ENCODE data around the gene PHACTR4.
"Not testable (repeated sequence)": the region's sequence is repeated elsewhere in the genome, so short reads cannot be mapped to it uniquely, and the experiment has no call there.

The PHACTR4 gene

DNA sequence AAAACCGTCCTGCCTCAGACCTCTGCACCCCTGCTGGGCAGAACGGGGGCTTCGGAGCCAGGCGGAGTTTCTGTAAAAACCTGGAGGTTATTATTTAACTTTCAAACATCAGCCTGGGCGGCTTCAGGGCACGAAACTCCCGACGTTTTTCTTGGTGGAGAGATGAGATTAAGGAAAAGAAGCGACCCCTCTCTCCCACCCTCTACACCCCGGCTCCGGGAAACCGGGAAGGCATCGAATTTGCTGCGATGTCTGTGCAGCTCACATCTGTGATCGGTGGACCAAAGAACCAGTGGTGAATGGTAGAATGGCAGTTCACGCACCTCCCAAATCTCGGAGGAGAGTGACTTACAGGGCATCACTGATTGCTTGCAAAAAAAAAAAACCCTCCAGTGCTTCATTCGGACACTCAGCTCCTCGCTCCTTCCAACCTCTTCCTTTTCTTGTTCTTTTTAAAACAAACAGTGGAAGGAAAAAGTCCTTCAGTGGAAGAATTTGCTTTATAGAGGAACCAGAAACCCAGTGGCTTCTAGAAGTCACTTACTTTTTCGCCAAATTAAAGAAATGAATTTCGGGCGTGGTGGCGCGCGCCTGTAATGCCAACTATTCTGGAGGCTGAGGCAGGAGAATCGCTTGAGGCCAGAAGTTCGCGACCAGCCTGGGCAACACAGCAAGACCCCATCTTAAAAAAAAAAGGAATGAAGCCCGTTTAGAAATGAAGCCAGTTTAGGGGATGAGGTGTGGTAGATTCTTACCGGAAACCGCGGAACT lies 884 bp downstream of the PHACTR4 start:
- no peak for DNase-seq (ENCODE audit: low read depth in 2 of 2)

DNA sequence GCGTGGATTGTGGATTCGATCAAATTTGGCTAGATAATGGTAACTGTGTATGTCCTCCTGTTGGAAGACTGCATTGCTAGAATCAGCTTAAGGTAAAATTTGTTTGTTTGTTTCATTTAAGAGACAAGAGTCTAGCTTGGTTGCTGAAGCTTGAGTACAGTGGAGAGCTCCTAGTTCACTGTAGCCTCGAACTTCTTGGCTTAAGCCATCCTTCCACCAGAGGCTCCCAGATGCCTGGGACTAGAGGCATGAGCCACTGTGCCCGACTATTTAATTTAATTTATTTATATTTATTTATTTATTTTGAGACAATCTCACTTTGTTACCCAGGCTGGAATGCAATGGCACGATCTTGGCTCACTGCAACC lies 1.5 kb downstream of the PHACTR4 start:
- no peak for DNase-seq (ENCODE audit: low read depth in 2 of 2)

DNA sequence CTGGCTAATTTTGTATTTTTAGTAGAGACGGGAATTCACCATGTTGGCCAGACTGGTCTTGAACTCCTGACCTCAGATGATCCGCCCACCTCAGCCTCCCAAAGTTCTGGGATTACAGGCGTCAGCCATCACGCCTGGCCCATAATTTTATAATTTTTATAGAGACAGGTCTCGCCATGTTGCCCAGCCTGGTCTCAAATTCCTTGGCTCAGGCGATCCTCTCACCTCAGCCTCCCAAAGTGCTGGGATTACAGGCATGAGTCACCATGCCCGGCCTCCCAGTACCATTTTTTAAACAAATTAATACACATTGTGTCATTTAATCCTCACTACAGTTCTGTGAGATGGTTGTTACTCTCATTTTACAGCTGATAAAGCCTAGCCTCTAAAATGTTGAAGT lies 3.9 kb downstream of the PHACTR4 start:
- not testable (repeated sequence) for DNase-seq (ENCODE audit: low read depth in 2 of 2)

DNA sequence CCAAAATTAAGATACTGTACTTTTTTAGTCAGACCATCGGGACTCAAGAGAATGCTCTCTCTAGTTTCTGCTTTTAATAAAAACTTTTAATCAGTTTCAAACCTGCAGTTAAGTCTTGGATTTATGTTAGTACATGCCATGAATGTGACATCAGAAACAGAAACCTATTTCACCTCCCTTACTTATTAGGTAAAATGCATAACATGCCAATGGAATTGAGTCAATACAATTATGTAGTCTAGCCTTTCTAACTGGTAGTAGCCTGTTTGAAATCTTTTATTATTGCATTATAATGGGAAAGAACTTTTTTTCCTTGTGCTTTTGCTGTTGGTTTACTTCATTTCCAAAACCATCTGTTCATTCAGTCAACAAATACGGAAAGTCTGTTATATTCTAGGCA lies 4.8 kb downstream of the PHACTR4 start:
- DNase-seq (ENCODE audit: low read depth in 2 of 2) = no peak

DNA sequence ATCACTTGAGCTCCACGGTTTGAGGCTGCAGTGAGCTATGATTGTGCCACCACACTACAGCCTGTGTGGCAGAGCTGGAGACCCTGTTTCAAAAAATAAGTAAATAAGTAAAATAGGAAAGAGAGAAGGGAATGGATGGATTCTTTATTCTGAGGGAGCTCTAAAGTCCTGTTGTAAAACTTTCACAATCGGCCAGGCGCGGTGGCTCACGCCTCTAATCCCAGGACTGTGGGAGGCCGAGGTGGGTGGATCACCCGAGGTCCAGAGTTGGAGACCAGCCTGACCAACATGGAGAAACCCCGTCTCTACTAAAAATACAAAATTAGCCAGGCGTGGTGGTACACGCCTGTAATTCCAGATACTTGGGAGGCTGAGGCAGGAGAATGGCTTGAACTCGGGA lies 6.1 kb downstream of the PHACTR4 start:
- not testable (repeated sequence) for DNase-seq (ENCODE audit: low read depth in 2 of 2)

DNA sequence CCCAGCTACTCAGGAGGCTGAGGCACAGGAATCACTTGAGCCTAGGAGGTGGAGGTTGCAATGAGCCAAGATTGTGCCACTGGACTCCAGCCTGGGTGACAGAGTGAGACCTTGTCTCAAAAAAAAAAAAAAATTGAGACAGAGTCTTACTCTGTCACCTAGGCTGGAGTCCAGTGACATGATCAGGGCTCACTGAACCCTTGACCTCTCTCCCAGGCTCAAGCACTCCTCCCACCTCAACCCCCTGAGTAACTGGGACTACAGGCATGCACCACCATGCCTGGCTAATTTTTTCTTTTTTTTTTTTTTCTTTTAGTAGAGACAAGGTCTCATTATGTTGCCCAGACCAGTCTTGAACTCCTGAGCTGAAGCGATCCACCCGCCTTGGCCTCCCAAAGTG lies 6.7 kb downstream of the PHACTR4 start:
- DNase-seq (ENCODE audit: low read depth in 2 of 2) = not testable (repeated sequence)

DNA sequence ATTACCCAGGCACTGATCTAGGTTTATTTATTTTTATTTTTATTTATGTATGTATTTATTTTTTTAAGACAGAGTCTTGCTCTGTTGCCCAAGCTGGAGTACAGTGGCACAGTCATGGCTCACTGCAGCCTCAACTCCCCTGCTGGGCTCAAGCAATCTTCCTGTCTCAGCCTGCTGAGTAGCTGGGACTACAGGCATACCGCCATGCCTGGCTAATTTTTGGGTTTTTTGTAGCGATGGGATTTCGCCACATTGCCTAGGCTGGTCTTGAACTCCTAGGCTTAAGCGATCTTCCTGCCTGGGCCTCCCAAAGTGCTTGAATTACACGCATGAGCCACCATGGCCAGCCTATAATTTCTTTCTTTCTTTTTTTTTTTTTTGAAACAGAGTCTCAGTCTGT lies 9.4 kb downstream of the PHACTR4 start:
- DNase-seq (ENCODE audit: low read depth in 2 of 2) = no peak

DNA sequence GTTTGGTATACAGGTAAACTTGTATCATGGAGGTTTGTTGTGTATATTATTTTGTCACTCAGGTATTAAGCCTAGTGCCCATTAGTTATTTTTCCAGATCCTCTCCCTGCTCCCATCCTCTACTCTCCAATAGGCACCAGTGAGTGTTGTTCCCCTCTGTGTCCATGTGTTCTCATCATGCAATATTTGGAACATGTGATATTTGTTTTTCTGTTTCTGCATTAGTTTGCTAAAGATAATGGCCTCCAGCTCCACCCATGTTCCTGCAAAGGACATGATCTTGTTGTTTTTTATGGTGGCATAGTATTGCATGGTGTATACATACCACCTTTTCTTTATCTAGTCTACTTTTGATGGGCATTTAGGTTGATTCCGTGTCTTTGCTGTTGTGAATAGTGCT lies 10.9 kb downstream of the PHACTR4 start:
- DNase-seq (ENCODE audit: low read depth in 2 of 2) = no peak

DNA sequence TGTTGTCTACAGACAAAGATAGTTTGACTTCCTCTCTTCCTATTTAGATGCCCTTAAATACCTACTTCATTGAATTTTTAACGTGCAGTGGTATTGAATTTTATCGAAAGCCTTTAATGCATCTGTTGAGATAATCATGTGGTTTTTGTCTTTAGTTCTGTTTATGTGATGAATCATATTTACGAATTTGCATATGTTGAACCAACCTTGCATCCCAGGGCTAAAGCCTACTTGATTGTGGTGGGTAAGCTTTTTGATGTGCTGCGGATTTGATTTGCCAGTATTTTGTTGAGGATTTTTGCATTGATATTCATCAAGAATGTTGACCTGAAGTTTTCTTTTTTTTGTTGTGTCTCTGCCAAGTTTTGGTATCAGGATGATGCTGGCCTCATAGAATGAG lies 14.2 kb downstream of the PHACTR4 start:
- not testable (repeated sequence) for DNase-seq (ENCODE audit: low read depth in 2 of 2)

DNA sequence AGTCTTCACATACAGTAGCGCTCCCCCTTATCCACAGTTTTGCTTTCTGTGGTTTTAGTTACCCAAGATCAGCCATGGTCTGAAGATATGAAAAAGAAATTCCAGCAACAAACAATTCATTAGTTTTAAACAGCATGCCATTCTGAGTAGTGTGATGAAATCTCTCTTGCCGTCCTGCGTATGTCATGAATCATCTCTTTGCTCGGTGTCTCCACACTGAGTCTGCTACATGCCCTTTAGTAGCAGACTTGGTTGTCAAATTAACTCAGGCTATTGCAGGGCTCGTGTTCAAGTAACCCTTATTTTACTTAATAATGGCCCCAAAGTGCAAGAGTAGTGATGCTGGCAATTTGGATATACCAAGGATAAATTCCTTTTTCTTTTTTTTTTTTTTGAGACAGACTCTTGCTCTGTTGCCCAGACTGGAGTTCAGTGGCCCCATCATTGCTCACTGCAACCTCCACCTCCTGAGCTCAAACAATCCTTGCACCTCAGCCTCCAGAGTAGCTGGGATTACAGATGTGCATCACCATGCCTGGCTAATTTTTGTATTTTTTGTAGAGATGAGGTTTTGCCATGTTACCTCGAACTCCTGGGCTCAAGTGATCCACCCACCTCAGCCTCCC lies 22.6 kb downstream of the PHACTR4 start:
- no peak for DNase-seq (ENCODE audit: low read depth in 2 of 2)

DNA sequence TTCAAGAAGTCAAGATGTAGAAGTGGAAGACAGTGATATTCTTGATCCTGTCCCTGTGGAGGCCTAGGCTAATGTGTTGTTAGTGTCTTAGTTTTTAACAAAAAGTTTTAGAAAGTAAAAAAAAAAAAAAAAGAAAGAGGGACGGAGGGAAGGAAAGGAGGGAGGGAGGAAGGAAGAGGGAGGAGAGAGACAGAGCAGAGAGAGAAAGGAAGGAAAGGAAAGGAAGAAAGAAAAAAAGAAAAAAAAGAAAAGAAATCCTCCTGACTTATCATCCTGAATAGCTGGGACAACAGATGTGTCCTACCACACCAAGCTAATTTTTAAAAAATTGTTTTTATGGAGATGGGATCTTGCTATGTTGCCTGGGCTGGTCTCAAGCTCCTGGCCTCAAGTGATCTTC lies 24.6 kb downstream of the PHACTR4 start:
- no peak for DNase-seq (ENCODE audit: low read depth in 2 of 2)

DNA sequence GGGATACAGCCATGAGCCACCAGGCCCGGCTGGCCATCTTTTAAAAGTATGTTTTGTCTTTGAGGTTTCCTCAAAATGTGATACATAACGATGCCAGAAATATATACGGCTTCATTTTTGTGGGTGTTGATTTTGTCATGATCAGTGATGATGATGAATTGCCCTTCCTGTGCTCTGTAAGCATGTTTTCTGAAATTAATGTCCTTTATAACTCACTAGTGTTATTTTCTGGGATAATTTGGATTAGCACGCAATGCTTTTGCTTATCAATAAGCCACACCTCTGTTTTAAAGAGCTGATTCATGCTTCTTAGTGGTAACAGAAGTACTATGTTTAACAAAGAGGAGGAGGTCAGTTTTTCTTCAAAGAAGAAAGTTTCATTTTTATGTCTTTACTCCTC lies 25.6 kb downstream of the PHACTR4 start:
- DNase-seq (ENCODE audit: low read depth in 2 of 2) = no peak

DNA sequence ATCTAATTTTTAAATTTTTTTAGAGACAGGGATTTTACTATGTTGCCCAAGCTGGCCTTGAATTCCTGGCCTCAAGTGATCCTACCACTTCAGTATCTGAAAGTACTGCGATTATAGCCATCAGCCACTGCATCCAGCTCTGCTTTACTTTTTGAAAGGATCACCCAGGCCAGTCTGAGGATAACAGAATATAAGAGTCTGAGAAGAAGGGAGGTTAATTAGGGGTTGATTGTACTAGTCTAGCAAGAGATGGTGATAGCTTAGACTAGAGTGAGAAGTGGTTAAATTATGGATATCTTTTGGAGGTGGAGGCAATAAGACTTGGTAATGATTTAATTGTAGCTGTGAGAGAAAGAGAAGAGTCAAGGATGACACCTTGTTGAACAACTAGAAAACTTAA lies 32.2 kb downstream of the PHACTR4 start:
- no peak for DNase-seq (ENCODE audit: low read depth in 2 of 2)

DNA sequence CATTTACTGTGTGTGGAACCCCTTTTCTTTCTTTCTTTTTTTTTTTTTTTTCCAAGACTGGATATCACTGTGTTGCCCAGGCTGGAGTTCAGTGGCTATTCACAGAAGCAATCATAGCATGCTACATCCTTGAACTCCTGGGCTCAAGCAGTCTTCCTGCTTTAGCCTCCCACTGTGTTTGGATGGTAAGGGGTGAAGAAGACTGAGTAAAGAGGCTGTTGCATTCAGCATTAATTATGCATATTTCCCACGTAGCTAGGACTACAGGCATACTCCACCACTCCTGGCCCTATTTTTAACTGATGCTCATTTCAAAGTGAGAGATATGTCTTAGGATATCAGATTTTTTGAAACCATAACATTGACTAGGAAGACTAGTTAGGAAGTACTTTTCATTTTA lies 39.5 kb downstream of the PHACTR4 start:
- no peak for DNase-seq (ENCODE audit: low read depth in 2 of 2)

DNA sequence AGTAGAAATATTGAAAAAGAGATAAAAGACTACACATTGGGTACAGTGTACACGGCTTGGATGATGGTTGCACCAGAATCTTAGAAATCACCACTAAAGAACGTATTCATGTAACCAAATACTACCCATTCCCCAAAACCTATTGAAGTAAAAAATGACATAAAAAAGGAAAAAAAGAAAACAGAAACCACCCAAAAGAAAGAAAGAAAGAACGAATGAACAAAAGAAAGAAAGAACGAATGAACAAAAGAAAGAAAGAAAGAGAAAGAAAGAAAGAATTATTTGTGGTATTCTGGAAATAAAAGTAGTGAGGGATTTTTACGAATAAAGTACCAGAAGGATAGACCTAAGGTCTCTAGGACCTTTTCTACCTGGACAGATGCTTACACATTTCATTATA lies 42.1 kb downstream of the PHACTR4 start:
- no peak for DNase-seq (ENCODE audit: low read depth in 2 of 2)

DNA sequence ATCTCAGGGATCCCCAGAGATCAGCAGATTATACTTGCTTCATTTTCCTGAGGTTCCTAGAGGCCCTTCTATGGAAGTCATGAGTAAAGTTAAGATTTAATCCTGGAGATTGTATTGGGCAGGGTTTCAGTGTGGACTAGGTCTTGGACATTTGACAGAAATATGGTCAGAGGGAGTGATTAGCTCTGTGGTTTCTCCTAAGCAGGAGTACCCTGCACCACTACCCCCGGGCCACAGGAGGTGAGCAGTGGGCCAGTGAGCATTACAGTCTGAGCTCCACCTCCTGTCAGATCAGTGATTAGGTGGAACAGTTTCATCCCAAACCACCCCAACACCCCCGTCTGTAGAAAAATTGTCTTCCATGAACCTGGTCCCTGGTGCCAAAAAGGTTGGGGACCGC lies 43.2 kb downstream of the PHACTR4 start:
- no peak for DNase-seq (ENCODE audit: low read depth in 2 of 2)

DNA sequence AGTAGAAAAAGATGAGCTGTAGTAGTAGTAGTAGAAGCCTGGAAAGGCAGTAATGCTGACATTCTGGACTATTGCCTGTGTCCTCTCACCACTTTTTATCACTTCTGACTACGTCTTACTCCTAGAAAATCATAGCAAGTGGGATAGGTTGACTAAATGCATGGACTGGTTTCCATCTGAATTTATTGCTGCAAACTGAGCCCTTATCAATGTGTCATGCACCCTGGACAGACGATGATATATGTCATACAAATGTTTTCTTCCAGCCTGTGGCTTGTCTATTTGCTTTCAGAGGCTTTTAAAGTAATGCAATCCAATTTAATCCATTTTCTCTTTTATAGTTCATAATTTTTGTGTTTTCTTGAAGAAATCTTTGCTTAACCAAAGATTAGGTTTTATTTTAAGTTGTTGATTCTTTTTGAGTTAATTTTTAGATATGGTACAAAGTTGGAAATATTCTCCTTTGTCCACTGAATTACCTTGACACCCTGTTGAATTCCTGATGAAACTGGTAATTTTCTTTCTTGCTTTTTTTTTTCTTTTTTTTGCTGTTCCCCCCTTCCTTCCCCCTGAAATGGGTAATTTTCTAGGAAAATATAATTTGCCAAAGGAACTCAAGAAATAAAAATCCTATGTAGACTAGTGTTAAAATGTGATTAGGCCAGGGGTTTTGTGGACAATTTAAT lies 47.1 kb downstream of the PHACTR4 start:
- no peak for DNase-seq (ENCODE audit: low read depth in 2 of 2)

DNA sequence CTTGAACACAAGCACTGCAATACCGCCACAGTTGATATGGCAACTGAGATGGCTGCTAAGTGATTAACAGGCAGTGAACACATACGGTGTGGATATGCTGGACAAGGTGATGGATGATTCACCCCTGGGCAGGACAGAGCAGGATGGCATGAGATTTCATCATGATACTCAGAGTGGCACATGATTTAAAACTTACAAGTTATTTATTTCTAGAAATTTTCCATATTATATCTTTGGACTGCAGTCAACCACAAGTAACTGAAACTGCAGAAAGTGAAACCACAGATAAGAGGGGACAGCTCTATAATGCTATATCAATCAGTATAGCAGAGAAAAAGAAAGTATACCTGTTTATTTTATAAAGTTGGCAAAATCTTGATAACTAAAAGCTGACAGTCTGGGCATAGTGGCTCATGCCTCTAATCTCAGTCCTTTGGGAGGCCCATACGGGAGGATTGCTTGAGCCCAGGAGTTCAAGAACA lies 47.9 kb downstream of the PHACTR4 start:
- no peak for DNase-seq (ENCODE audit: low read depth in 2 of 2)

DNA sequence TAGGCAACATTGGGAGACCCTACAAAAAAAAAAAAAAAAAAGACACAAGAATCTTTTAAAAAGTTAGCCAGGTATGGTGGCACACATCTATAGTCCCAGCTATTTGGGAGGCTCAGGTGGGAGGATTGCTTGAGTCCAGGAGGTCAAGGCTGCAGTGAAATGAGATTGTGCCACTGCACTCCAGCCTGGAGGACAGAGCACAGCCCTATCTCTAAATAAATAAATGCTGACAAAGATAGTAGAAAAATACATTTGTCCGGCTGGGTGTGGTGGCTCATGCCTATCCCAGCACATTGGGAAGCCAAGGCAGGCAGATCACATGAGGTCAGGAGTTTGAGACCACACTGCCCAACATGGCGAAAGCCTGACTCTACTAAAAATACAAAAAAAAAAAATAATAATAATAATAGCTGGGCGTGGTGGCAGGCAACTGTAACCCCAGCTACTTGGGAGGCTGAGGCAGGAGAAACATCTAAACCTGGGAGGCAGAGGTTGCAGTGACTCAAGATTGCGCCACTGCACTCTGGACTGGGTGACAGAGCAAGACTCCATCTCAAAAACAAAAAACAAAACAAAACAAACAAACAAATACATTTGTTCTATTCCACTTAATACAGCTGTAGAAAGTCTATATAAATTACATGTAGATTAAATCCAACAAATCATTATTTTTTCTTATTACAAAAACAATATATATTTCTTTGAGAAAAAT lies 48.5 kb downstream of the PHACTR4 start:
- DNase-seq (ENCODE audit: low read depth in 2 of 2) = no peak

DNA sequence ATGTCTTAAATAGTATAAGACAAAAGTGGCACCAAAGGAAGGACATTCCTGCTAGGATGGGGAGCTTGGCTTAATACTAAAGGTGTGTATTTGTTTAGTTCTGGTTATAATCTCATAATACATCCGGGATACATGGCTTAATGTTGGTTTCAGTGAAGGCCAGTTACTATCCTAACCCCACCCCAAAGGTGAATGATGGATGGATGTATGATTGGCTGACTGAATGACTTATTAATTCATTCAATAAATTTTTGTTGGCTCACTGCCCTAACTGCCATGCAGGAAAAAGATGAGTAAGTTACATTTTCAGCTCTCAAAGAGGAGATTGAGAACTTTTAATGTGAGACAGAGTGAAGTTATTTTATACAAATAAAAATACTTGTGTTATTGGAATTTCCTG lies 52.2 kb downstream of the PHACTR4 start:
- DNase-seq (ENCODE audit: low read depth in 2 of 2) = no peak

DNA sequence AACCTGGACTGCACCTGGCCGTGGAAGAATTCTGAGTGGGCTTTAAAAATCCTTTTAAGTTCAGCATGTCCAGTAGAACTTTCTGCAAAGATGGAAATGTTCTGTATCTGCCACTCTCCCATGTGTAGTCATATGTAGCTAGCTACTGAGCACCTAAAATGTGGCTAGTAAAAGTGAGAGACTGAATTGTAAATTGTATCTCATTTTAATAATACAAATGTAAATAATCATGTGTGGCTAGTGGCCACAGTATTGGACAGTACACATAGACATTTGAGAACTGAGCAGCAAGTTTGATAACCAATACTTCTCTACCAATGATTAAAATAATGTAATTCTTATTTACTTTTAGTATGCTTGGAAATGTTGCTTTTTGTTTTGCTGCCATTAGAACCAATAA lies 57.3 kb downstream of the PHACTR4 start:
- DNase-seq (ENCODE audit: low read depth in 2 of 2) = no peak

DNA sequence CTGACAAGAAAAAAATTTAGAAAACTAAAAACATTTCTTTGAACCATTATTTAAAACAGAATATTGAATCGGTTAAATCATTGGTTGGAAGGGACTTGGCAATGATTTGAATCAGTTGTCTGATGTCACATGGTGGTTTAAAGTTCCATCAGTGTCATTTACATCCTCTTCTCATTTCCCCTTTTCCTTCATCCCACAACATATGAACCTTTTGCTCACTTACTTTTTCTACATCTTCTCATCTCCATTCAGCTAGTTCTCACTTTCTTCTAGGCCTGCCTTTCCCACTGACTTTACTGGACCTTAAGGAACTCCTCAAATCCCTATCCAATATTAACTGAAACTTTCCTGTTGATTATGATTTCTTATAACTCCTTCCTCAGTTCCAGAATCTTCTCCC lies 58.5 kb downstream of the PHACTR4 start:
- DNase-seq (ENCODE audit: low read depth in 2 of 2) = no peak

Data from stimulated activated CD8-positive, alpha-beta memory T cell treated with anti-CD3 and anti-CD28 coated beads, Interleukin-7, amount 100 ng/mL, for 4 hours (primary cell).